Activated naive CD8-positive, alpha-beta T cell treated with anti-CD3 and anti-CD28 coated beads, Interleukin-2, amount 50 U/mL, for 16 hours (primary cell): ENCODE data around the gene PIK3CD.
"Not testable (repeated sequence)": the region's sequence is repeated elsewhere in the genome, so short reads cannot be mapped to it uniquely, and the experiment has no call there.

Experiments used
- DNase-seq: peaks from one replicate; pipeline ENCODE4 v3.0.0-alpha.2; 2020; ENCODE audit warnings: low read depth, low spot score

PIK3CD gene

DNA sequence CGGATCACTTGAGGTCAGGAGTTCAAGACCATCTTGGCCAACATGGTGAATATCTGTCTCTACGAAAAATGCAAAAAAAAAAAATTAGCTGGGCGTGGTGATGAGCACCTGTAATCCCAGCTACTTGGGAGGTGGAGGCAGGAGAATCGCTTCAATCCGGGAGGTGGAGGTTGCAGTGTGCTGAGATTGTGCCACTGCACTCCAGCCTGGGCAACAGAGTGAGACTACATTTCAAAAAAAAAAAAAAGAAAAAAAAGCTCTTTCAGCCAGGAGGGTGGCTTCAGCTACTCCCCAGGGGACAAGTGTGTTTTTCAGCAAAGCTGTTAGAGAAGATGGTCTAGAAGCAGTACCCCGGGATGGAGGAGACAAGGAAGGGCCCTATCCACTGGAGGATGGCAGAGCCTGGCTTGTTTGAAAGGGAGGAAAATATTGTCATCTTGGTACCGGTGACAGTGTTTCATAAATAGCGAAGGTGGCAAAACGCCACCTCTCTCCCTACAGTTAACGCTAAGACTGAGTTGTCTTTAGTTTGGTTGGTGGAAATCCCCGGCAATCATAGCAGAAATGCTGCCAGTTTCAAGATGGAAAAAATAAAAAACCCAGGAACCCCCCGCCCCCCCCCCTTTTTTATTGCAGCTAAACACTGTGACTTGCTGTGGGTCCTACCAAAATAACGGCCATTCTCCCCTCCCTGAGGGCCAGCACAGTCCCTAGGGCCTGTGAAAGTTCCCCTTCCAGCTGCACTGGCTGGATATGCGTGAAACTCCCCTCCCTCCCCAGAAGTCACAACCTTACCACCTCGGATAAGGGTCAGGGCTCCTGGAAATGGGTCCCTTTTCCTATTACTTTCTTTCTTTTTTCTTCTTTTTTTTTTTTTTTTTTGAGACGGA, 3.5 kb downstream of the PIK3CD start:
- peak; percentile 32 for DNase-seq

DNA sequence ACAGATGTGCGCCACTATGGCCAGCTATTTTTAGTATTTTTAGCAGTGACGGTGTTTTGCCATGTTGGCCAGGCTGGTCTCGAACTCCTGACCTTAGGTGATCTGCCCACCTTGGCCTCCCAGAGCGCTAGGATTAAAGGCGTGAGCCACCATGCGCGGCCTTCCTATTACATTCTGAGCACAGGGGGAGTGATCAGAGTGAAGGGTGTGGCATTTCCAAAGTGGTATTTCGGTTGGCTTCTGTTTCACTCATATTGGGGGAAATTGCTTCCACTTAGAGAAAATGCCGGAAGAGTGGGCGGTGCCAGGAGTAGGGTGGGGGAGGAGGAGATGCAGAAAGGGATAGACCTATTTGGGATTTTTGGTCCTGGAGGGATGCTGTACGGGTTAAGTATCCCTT, 4.3 kb downstream of the PIK3CD start:
- no peak for DNase-seq

DNA sequence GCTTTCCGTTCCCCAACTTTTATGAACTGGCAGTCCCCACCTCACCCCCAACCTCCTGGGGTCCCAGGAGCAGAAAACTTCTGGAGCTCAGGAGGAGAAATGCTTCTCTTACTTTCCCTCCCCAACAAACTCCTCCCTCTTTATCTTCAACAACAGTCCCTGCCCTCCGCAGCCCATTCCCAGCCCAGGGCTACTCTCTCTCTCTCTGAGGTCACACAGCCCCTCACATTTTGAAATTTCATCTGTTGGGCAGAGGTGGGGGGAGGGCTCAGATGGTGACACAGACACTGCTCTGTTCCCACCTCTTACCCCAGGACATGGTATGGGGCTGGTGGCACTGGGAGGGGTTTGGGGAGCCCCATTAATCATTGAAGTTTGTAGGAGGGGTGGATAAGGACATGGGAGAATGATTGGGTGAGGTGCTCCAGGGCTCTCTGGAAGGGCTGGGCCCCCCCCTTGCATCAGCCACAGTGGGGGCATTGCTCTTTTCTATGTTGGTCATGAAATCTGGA, 6.0 kb downstream of the PIK3CD start:
- no peak for DNase-seq

DNA sequence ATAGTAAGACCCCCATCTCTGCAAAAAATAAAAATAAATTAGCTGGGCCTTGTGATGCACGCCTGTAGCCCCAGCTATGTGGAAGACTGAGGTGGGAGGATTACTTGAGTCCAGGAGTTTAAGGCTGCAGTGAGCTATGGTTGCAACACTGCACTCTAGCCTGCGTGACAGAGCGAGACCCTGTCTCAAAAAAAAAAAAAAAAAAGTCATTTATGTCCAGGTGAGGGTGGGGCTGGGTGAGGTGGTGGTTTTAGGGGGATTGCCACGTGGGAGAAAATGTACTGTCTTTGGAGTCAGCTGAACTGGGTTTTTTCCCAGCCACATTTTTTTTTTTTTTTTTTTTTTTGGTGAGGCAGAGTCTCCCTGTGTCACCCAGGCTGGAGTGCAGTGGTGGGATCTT, 6.7 kb downstream of the PIK3CD start:
- DNase-seq = no peak

DNA sequence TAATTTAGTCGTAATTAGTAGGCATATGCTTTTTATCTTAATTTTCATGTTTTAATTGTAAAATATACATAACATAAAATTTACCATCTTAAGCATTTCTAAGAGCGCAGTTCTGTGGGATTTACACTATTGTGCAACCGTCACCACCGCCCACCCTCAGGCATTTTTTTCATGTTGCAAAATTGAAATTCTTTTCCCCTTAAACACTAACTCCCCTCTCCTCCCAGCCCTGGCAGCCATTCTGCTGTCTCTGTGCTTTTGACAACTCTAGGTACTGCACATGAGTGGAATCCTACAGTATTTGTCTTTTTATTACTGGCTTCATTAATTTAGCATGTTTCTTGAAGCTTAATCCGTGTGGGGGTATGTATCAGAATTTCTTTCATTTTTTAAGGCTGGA, 7.8 kb downstream of the PIK3CD start:
- DNase-seq = no peak

DNA sequence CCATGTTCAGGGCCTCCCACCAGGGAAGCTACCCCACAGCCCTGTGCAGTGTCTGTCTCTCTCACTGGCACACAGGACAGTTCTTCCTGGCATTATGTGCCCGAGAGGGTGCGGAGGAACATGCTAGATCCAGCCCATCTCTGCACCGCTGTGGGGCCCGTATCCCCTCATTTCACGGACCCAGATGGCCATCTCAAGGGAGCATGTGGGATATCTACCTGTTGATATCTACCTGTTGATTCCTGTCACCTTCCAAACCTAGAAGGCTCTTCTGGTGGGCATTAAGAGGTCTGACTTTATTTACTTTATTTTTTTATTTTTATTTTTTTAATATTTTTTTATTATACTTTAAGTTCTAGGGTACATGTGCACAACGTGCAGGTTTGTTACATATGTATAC, 11.7 kb downstream of the PIK3CD start:
- DNase-seq = no peak

DNA sequence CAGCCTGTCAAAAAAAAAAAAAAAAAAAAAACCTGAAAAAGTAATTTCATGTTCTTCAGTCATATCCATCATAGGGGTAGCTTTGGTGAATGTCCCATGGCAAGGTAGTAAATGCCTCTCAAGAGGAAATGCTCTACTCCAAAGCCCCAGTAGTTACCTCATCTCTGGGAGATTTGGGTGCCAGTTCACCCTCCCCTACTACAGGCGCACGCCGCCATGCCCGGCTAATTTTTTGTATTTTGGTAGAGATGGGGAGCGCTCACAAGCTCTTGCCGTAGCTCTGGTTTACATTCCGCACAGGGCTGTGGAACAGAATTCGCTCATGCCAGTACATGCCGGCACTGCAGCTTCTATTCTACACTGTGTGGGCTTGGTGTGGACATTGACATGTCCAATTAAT, 13.7 kb downstream of the PIK3CD start:
- no peak for DNase-seq

DNA sequence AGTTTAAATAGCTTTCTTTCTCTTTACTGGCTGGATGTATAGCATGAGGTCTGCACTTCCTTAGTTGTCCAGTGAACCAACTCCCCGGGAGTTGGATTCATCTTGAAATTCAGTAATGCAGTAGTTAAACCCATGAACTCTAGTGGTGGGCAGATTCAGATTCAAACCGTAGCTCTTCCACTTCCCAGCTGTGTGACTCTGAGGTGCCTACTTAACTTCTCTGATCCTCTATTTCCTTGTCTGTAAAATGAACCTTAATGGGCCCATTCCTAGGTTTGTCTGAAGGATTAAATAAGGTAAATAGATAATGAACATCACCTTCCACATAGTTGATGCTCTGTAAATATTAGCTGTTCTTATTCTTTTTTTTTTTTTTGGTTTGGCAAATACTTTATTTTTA, 16.5 kb downstream of the PIK3CD start:
- no peak for DNase-seq

DNA sequence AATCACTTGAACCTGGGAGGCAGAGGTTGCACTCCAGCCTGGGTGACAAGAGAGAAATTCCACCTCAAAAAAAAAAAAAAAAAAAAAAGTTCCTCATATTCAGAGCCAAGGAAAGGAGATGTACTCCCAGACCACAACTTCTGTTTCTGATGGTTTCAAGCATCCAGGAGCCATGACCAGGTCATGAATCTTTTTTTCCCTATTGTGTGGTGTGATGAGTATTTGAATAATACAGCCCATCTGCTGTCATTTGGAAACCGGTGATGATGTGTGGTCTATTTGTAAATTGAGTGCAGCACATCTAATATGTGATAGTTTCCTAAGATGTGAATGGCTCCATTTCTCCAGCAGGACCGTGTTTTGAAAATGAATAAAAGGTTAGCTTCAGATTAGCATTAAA, 18.6 kb downstream of the PIK3CD start:
- DNase-seq = no peak

DNA sequence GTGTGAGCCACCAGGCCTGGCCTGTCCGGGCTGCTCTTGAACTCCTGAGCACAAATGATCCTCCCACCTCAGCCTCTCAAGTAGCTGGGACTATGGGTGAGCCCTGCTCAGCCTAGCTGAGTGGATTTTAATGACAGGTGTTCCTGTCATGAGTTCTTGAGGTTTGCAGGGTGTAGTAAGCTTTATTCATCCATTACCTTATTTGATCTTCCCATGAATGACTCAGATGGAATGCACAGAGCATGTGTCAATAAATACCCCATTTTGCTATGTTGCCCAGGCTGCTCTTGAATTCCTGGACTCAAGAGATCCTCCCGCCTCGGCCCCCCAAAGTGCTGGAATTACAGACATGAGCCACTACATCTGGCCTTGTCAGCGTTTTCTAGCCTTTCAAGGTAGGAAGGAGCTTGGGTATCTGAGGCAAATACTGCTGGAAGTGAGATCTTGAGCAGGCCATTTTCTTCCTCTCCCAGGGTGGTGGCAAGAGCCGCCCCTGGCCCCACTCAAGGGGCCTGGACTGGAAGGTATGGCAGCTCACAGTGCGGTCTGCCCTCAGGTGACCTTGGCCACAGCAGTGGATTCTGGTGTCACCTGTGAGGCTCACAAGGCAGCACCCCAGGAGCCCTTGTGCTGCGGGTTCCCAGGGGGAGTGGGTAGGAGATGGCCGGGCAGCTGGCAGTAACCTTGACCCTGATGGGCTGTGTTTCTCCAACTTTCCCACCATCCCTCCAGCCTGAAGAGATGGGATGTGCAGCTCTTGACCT, 20.0 kb downstream of the PIK3CD start:
- DNase-seq = no peak

DNA sequence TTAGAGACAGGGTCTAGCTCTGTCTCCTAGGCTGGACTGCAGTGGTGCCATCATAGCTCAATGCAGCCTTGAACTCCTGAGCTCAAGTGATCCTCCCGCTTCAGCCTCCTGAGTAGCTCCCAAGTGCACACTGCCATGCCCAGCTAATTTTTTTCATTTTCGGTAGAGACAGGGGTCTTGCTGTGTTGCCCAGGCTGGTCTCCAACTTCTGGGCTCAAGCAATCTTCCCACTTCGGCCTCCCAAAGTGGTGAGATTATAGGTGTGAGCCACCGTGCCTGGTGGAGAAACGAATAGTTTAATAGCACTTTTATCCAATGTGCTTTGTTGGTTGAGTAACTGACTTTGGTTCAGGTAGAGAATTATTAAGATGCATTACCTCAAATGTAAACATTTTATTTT, 20.9 kb downstream of the PIK3CD start:
- DNase-seq = no peak

DNA sequence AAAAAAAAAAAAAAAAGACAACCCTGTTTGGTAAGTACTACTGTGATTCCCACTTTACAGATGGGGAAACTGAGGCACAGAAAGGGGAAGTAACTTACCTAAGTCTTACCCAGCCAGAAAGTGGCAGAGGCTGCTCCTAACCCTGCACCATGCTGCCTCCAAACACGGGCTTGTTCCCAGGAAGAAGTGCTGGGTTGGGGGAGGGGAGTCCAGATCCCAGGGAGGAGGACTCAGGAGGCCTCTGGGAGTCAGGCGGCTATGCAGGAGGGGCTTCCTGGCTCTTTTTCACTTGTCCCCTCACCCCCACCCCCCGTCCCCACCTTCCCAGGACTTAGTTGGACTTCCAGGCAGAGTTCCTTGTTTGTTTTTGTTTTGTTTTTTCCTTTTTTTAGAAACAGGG, 23.9 kb downstream of the PIK3CD start:
- no peak for DNase-seq

DNA sequence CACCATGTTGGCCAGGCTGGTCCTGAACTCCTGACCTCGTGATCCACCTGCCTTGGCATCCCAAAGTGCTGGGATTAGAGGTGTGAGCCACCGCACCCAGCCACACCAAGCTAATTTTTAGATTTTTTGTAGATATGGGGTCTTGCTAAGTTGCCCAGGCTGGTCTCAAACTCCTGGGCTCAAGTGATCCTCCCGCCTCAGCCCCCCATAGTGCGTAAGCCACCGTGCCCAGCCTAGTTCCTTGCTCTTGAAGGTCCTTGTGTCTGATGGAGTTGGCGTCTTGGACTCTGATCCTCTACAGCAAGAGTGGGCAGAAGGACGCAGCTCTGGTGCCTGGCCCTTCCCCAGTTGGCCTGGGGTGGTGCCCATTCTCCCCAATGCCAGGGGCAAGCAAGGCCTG, 24.6 kb downstream of the PIK3CD start:
- DNase-seq = not testable (repeated sequence)

DNA sequence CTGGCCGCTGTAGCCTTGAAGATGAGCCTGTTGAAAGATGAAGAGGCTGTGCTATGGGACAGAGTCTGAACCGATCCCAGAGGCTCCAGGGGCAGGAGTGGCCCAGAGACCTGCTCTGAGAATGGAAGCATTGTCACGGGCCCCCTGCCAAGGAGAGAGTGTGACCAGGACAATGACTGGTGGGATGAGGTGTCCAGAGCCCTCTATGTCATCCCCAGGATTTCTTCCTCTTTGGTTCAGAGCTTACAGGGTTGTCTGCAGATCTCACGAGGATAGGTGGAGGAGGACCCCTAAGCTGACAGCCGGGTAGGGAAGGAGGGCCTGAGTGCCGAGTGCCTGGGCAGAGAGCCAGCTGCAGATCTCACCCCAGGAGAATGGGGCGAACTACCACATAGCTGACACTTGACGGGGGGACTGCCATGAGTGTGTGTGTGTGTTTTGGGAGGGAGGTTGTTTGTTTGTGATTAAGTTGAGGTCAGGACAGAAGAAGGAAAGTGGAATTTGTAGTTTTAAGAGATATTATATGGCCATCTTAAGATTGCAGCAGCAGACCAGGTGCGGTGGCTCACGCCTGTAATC, 25.4 kb downstream of the PIK3CD start:
- no peak for DNase-seq

DNA sequence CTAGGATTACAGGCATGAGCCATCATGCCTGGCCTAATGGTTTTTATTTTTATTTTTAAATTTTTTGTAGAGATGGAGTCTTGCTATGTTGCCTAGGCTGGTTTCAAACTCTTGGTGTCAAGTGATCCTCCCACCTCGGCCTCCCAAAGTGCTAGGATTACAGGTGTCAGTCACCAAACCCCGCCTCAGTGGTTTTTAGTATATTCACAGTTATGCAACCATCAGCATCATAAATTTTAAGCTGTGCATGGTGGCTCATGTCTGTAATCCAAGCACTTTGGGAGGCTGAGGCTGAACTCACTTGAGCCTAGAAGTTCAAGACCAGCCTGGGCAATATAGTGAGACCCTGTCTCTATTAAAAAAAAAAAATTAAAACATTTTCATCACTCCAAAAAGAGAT, 28.6 kb downstream of the PIK3CD start:
- DNase-seq = no peak

DNA sequence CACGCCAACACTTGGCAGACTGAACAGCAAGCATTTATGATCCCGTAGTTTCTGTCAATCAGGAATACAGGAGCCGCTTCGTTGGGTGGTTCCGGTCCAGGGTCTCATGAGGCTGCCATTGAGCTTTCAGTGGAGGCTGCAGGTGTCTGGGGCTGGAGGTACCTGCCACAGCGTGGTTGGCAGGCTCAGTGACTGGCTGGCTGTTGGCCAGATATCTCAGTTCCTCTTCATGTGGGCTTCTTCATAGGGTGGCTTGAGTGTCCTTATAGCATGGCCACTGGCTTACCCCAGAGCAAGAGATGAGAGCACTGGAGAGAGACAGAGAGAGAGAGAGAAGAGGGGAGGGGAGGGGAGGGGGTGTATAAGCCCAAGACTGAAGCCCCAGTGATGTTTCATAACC, 29.3 kb downstream of the PIK3CD start:
- DNase-seq = no peak

DNA sequence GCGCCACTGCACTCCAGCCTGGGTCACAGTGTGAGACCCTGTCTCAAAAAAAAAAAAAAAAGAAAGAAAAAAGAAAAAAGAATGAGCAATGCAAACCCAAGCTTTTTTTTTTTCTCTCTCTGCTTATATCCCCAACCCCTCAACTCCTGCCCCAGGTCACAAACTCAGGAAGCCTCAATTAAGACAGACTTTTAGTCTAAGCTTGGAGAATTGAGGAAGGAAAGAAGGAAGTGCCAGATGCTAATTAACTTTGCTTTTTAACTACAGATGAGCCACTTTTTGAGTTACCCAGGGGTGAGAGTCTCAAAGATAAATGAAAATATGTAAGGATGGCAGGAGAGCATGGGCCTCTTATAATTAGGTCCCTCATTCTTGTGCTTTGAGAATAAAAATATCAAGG, 33.3 kb downstream of the PIK3CD start:
- no peak for DNase-seq

DNA sequence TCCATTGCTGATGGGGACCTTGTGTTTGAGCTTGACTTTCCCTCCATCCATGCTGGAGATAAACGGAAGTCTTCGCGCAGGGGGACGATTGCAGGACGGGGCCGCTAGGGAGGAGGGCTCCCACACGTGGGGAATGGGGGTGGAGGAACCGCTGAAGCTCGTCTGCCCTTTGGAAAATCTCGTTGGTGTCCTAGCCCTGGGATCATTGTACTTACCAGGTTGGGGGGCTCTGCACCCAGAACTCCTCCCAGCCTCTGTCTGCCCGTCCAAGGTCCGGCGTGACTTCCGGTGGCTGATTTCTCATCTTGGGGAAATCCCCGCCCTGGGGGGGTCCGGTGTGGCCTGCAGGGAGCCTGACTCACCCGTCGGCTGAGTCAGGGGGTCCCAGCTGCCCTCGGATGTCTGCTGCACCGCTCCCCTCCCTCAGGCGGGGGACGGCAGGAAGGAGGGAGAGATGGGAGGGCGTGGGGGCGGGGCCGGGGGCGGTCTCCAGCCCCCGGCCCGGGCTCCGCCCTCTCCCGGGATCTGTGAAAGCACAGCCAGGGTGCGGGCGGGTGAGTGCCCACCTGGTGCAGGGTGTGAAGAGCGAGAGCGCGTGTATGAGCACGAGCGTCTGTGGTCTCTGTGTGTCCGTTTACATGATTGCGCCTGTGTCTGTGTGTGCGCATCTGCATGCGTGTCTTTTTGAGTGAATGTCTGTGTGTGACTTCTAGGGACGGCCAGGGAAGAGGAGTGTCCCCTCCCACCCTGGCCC, 35.8 kb downstream of the PIK3CD start:
- peak; percentile 41 for DNase-seq

DNA sequence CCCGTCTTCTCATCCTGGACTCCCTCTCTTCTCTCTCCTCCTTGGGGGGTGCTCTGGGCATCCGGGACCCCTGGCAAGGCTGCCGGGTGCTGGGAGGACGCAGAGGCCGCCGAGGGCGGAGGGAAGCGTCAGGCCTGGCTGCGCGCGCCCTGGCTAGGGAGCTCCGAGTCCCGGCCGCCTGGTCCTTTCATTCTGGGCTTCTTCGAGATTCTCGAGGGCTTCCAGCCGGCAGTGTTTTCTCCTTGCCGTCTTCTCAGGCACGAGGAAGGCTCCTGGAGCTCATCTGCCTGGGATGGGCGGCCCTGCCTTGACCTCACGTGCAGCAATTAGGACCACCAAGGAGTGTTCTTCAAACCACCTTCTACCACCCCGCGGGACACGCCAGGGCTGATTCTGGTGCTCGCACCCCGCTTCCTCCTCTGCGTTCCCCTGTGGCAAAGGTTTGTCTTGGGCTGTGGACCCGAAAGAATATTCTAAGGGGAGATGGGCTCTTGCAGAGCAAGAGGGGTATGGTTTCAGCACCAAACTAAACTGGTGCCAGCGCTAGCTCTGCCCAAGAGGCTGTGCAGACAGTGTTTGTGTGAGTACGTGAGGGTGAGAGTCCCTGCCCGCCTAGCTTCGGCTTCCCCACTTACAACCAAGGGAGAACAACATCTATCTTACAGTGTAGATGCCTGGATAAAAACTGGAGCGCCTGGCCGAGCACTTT, 36.5 kb downstream of the PIK3CD start:
- DNase-seq = no peak

DNA sequence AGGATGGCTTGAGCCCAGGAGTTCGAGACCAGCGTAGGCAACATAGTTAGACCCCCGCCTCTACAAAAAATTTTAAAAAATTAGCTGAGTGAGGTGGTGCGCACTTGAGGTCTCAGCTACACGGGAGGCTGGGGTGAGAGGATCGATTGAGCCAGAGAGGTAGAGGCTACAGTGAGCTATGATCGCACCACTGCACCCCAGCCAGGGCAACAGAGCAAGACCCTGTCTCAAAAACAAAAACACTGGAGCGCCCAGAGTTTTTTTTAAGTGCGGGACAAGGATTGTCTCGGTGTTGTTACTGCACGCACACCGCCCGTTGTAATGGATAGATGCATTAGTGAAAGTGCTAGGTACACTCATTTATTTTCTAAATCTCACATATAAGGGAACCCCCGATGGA, 37.1 kb downstream of the PIK3CD start:
- no peak for DNase-seq
